Ovary (tissue), 3 donors: ENCODE measurements around the gene FRYL.

Experiments
- POLR2A ChIP-seq: fragments of 450-650 bp; IDR thresholded peaks from one replicate; pipeline ENCODE4 v1.6.1; 2017; ENCODE audit warnings: antibody characterized with exemption, mild to moderate bottlenecking, moderate library complexity
- TF ChIP-seq, protein P1 (sequence below), 3 donors: fragments of 450-650 bp in 2 of 3; fragments of 200-600 bp in 1 of 3; IDR thresholded peaks; one replicate each; pipeline versions ENCODE4 v1.5.1 to v1.8.0; 2016 to 2022; ENCODE audit warnings: antibody characterized with exemption in 3 of 3, mild to moderate bottlenecking in 1 of 3
- donor health status: DM: no; HTN: no; CAD: no.

DNA sequence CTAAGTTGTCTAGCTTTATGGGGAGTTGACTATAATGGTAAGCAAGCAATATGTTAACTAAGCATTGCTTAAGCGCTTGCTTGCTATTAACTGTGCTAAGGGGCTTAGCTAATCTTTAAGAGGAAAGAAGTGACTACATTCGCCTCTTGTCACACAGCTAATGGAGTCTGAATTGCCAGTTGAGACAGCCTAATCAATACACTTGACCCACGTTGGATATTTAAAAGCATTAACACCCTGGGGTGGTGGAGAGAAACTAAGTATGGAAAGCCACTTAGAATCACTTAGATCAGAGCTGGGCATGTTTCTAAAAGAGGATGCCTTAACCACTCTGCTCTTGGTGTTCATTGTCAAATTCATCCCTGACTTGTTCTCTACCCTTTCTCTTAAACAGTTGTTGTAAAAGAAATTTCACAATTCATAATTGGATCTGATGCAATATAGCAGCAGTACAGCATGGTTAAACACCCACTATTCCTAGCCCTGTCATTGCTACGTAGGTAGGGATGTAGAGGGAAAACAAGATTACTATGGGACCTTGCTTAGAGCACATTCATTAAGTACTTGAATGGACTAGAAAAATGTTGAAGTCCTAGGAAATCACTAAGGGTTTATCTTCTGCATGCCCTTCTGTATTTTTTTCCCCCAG lies 286.5 kb downstream of the FRYL start:
- TF ChIP-seq POLR2A: no peak
- TF ChIP-seq, protein P1, sequence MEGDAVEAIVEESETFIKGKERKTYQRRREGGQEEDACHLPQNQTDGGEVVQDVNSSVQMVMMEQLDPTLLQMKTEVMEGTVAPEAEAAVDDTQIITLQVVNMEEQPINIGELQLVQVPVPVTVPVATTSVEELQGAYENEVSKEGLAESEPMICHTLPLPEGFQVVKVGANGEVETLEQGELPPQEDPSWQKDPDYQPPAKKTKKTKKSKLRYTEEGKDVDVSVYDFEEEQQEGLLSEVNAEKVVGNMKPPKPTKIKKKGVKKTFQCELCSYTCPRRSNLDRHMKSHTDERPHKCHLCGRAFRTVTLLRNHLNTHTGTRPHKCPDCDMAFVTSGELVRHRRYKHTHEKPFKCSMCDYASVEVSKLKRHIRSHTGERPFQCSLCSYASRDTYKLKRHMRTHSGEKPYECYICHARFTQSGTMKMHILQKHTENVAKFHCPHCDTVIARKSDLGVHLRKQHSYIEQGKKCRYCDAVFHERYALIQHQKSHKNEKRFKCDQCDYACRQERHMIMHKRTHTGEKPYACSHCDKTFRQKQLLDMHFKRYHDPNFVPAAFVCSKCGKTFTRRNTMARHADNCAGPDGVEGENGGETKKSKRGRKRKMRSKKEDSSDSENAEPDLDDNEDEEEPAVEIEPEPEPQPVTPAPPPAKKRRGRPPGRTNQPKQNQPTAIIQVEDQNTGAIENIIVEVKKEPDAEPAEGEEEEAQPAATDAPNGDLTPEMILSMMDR (IDR thresholded peaks at IDR 0.05): no peak
